GM21390 (cell line): ENCODE results near the gene SPATS2.
A peak's percentile ranks its signal among the peaks of the same experiment; 100 is the strongest.

Source experiments
- ATAC-seq: cut with Tn5 transposase; IDR thresholded peaks from one replicate; pipeline ENCODE4 v1.9.1; 2021; ENCODE audit not compliant: unreplicated experiment

Gene SPATS2

GRCh38 chr12:49335955-49336644 lies 31.2 kb upstream of the SPATS2 start:
- no peak for ATAC-seq

DNA sequence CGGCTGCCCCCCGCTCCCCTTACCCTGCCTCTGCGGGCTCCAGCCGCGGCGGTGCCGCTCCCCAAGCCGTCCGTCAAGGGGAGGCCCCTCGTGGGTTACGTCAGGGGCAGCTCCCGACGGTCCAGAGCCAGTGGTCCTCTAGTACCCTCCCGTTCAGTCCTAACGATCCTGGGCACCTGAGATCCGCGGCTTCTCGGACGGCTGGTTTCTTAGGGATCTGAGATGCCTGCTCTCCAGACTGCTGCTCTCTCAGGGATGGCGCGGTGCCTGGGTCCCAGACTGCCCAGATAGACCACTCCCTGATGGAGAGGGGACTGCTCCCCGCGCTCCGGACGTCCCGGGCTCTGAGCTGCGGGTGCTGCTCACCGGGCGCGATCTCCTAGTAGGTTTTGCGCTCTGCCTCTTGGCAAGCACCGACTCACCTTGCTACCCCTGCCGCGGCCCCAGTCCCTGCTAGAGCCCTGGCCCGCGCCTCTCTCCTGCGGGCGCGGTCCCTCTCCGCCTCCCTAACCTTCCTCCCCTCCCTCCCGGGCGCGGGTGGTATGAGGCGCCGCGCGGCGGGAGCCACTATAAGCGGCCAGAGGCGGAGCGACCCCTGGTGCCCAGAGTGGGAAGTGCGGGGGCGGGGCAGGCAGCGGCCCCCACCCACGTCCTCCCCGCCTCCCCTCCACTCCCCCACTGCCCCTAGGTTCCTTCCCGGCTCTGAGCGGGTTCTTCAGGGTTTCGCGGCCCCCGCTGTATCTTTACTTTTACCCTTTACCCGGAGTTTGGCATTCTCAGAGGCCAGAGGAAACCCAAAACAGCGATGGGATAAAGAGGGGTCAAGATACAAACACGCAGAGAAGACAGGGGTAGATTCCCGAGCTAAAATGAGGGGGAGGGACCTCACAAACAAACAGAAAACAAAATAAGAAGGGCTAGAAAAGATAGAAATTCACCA lies 30.3 kb upstream of the SPATS2 start, which contains the start of gene C1QL4:
TSS of gene C1QL4 (minus strand) at position 544 of the 940 bp plus-strand sequence. CDS start 711 bp downstream, outside the sequence.
- peak; percentile 67 for ATAC-seq

GRCh38 chr12:49338830-49339463 lies 28.3 kb upstream of the SPATS2 start:
- no peak for ATAC-seq

DNA sequence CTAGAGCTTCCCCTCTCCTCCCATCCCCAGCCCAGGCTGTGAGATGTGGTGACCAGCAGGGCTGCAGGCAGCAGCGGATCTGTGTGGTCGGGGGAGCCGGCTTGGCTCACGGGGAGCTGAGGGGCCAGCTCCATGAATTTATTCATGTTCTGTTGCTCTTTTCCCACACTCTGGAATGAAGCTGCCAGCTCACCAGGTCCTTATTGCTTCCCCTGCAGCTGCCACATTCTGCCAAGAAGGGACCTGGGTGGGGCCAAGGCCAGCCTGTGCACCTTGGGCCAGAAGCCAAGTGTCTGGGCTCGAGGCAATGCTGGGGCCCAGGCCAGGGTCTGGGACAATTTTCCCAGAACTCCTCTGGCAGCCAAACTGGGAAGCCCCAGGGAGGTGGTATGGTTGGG lies 27.8 kb upstream of the SPATS2 start:
- ATAC-seq: no peak

GRCh38 chr12:49340095-49340870 lies 27.0 kb upstream of the SPATS2 start:
- no peak for ATAC-seq

- no peak for ATAC-seq
Measured at GRCh38 chr12:49340971-49341776, 26.1 kb upstream of the SPATS2 start.

- ATAC-seq: no peak
Measured at GRCh38 chr12:49341777-49342065, 25.5 kb upstream of the SPATS2 start.

DNA sequence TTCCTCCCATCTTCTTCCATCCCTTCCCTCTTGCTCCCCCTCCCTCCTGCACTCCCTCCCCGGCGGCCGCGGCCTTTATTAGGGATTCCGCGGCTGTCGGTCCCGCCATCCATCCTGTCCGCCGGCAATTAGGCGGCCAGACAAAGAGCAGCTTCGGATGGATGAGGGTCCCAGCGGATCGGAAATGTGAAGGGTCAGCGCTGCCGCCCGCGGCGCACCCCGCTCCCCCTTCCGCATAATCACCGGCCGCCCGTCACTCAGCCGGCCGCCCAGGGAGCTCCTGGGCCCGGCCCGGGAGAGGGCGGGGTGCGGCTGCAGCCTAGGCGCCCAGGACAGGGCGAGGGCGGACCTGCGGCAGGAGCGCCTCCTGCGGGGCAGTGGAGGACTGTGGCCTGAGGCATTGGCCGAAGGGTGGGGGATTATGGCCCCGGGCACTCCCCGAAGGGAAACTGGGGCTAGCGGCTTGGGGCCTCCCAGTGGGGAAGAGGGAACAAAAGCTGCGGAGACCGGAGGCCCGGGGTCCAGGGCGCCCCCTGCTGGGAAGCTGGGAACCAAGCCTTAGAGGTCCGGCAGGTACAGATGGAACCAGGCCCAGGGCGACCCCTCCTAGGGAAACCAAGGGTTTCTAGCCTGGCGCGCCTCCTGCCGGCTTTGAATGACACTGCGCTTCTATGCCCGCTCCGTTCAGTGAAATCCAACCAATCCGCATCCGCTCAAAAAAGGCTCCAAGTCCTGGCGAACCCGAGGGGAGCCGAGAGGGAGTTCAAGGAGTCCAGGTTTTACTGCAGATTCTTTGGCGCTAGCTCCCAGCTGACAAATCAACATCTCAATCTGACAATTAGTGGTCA lies 25.0 kb upstream of the SPATS2 start:
- ATAC-seq: peak; percentile 70

- ATAC-seq: no peak
Measured at GRCh38 chr12:49342914-49343731, 24.1 kb upstream of the SPATS2 start.

GRCh38 chr12:49344486-49345050 lies 22.7 kb upstream of the SPATS2 start:
- no peak for ATAC-seq

GRCh38 chr12:49345051-49345824 lies 22.0 kb upstream of the SPATS2 start:
- ATAC-seq: no peak

GRCh38 chr12:49345825-49346658 lies 21.2 kb upstream of the SPATS2 start:
- no peak for ATAC-seq

DNA sequence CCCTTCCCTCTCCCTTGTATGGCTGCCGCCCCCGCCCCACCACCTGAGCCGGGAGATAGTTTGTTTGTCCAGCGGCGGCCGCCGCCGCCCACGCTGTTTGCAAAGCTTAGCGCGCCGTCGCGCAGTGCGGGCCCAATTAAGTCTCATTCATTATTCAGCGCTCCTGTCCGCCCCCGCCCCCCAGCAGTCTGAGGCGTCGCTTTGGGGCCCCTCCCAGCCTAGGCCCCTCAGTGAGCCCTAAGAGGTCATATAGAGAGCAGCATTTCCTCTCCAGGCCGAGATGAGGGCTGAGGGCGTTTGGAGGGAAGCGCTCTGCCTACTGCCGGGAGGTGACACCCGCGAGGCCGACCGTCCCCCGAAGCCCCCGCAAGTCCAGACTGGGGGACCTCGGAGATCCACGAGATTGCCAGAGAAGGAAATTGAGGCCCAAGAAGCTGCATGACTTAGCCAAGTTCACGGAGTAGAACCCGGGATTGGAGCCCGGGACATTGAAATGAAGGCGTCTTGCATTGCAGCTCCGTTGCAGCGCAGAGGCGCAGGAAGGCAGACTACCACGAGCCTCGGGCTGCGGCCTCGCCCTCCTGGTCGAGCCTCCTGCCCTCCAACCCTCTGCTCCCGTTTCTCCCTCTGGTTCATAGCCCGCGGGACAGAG lies 20.5 kb upstream of the SPATS2 start, which contains the start of gene DNAJC22:
TSS of gene DNAJC22 (plus strand) at position 230 of the 652 bp plus-strand sequence. CDS start 1,985 bp downstream, outside the sequence.
- no peak for ATAC-seq

DNA sequence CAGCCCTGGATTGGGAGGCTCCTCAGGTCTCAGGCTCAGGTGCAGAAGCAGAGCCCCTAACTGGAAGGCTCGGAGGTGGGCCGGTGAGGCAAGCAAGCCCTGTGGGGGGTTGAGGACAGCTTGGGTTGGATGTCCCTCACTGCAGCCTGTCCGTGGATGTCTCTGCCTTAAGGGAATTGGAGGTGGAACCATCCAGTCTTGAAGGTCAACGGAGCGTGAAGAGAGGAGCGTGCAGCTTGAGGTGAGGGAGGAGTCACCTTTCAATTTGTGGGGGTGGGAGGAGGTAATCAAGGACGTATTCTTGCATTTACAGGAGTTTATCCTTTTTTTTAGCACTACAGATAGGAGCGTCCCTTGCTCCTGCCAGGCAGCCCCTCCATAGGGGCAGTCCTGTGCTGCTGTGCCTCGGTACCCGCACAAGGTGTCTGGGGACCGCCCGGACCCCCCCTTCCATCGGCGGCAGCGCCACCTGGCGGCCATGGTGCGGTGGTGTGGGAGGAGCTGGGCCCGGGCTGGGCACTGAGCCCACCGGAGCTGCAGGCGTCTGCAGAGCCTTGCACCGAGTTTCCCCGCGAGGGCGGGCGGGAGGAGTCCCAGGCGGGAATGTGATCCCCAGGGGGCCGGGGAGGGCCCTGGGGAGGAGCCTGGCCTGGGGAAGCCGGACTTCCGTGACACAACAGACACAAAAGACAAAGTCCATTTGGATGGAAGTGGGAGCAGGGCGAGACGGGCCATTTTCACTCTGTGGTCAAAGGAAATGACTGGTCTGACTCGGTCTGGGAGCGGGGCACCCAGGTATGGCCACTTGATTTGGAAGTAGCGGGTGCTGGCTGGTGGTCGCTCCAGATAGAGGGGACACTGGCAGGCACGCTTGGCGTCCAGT lies 19.7 kb upstream of the SPATS2 start:
- ATAC-seq: peak; percentile 57

DNA sequence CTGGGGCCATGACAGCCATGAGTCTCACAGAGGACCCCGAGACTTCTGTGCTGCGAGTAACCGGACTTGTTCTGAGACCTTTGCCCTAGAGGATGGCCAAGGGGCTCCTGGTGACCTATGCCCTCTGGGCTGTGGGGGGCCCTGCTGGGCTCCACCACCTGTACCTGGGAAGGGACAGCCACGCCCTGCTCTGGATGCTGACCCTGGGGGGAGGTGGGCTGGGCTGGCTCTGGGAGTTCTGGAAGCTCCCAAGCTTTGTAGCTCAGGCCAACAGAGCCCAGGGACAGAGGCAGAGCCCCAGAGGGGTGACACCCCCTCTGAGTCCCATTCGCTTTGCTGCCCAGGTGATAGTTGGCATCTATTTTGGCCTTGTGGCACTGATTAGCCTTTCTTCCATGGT lies 18.5 kb upstream of the SPATS2 start:
- ATAC-seq: no peak
